NCI-H1105 (cell line): ENCODE data around the gene ZCCHC14.
"Not testable (repeated sequence)": the region's sequence is repeated elsewhere in the genome, so short reads cannot be mapped to it uniquely, and the experiment has no call there.

Experiments
- DNase-seq: peaks from one replicate; lab custom pipeline; 2025; lab: John Stamatoyannopoulos, UW

The ZCCHC14 gene

GRCh38 chr16:87382023-87382785 lies 110.6 kb downstream of the ZCCHC14 start:
- no peak for DNase-seq

- DNase-seq = no peak
These were observed 111.9 kb downstream of the ZCCHC14 start for GRCh38 chr16:87380881-87381280.

DNA sequence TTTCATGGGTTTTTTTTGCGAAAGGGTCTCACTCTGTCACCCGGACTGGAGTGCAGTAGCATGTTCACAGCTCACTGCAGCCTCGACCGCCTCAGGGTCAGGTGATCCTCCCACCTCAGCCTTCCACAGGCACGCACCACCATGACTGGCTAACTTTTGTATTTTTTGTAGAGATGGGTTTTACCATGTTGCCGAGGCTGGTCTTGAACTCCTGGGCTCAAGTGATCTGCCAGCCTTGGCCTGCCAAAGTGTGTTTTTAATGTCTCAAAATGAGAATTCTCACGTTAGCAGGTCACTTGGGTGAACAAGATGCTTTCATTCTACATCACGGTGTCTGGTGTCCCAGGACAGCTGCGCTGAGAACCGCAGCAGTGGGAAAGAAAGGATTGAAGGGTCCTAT lies 112.4 kb downstream of the ZCCHC14 start:
- no peak for DNase-seq

DNA sequence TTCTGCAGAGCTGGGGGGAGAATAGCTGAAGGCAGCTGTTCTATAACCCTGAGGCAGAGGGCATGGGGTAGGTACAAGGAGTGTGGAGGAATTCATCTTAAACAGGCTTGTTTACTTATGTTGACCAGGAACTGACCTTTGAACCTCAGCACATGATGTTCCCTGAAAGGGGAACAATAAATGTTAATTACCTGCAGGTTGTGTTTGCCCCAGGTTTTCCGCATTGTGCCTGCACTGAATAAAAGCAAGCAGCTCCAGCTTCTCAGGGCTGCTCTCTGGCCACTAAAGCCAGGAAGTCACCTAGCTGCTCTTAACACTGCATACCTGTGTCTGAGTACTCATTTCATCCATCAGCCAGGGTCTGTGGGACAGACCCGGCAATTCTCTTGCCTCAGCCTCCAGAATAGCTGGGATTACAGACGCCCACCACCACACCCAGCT lies 113.5 kb downstream of the ZCCHC14 start:
- not testable (repeated sequence) for DNase-seq

DNA sequence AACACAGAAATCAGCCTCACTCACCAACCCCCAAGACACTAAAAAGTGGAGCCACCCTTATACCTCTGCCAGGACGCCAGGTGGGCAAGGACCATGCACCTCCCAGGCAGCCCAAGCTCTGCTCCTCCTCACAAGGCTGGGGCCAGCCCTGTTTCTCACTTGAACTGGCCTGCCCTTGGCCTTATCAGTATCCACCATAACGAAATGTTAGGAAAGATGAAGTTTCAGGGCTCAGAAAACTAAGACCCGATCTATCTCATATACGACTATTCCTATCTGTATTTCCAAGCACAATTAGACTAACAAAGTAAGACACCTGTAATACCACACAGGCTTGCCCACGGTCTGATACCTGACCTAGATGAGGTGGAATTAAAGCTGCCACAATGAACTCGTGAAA lies 116.2 kb downstream of the ZCCHC14 start:
- DNase-seq = no peak

DNA sequence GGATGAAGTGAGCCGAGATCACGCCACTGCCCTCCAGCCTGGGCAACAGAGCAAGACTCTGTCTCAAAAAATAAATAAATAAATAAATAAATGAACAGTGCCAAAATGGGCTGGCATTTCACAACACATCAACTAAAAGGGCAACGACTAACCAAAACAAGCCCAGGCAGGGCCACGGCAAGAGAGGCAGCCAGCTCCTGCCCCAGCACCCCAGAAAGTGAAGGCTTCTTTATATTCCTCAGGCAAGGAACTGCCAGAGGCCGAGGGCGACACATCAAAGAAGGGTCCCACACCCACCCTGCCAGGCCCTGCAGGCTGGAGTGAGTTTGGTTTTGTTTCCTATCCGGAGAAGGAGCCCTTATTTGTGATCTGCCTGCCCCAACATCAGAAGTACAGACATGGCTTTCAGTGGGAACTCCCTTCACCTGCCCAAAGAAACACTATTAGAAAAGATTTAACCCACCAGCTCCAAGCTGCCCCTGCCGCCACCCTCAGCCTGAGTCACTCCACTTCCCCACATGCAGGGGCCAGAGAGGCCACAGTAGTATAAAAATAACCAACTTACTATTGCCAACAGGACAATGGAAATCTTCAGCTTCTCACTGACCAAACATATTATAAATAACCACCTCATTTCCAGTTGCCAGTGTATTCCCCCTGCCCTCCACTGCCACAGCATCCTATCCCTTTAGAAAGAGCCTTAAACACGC lies 117.2 kb downstream of the ZCCHC14 start:
- DNase-seq = no peak

- no peak for DNase-seq
These were observed 118.5 kb downstream of the ZCCHC14 start for GRCh38 chr16:87374313-87374712.

DNA sequence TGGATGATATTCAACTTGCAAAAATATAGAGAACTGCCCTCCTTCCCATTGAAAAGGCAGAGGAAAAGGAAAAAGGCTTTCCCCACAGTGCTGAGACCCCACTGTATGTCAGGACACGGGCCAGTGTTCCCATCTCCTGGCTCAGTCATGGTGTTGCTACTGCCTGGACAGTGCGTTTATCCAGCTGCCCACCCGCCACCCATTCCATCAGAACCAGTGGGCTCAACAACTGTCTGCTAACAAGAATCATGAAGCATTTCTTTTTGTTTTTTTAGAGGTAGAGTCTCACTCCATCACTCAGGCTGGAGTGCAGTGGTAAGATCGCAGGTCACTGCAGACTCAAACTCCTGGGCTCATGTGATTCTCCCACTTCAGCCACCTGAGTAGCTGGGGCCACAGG lies 120.5 kb downstream of the ZCCHC14 start:
- DNase-seq = no peak

DNA sequence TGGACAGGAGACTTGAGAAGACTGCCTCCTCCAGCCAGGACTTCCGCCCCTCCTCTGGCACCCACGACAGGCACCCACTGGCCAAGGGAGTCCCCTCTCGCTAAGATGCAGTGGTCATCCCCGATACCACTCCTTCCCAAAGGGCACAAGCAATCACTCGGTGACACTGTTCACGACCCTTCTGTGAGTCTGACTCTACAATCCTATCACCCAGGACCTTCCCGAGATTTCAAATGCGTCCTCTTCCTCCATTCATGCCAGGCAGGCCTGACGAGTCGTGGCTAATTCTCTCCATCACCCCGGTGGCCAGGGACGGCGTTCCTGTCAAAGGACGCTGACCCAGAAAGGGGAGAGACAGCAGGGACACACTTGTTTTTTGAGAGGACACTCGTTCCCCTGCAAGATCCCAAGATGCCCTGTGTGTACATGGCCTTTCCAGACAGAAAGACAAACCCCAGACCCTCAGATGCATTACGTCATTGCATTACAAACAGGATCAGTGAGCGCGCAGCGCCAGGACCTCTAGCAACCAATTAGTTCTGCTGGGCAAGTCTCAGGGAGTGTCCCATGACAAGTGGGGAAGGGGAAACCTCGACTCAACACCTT lies 121.5 kb downstream of the ZCCHC14 start:
- no peak for DNase-seq

DNA sequence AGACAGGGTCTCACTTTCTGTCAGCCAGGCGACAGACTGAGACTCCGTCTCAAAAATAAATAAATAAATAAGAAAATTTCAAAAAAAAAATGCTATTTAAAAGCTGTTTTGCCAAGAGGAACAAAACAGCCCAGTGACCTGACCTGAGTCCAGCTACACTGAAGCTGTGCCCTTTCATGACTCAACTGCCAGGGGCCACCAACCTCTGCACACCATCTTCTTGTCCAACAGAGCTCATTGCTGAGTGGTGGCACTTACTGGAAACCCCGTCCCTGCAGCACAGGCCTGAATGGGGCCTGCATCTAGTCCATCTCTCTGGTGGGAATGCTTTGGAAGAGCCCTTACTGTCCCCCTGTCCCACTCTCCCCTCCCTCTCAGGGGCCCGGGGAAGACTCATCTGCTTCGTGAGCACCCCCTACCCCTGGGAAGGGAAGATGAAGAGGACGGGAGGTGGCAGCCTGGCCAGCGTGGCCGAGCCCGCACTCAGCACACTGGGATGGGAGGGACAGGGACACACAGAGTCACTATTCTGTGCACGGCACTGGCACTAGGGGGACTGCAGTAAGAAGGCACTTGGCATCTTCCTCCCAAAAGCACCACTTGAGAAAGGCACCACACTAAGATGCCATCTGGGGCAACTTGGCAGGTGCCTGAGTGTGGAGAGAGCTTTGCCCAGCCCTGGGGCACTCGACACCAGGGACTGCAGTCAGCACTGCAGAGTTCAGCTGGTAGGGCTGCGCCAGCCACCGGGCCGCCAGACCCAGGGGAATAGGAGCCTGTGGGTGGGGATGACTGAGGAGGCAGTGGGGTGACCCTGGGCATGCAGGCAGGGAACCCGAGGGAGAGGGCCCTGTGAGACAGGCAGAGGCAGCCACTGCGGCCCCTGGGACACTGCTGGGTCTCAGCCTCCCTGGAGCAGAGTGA lies 122.8 kb downstream of the ZCCHC14 start:
- DNase-seq = no peak

- no peak for DNase-seq
These were observed 123.6 kb downstream of the ZCCHC14 start for GRCh38 chr16:87369117-87369765.

GRCh38 chr16:87368029-87368770 lies 124.6 kb downstream of the ZCCHC14 start:
- DNase-seq = no peak

GRCh38 chr16:87367529-87367928 lies 125.3 kb downstream of the ZCCHC14 start:
- DNase-seq = no peak

- no peak for DNase-seq
These were observed 125.9 kb downstream of the ZCCHC14 start for GRCh38 chr16:87366930-87367329.

DNA sequence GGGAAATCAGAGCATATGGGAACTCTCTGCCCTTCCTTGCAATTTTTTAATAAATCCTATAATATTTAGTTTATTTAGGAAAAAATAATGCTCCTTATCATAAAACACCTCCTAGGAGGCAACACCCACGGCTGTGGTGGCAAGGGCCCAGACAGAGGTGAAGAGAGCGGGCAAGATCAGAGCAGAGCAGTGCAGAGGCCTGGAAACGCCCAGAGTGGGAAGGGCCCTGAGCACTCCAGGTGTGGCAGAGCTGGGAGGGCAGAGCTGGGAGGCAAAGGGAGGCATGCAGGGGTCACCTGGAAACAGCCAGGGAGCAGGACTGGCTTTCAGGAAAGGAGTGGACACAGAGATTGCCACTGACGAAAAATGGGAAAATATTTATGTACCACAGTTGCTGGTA lies 126.5 kb downstream of the ZCCHC14 start:
- no peak for DNase-seq

DNA sequence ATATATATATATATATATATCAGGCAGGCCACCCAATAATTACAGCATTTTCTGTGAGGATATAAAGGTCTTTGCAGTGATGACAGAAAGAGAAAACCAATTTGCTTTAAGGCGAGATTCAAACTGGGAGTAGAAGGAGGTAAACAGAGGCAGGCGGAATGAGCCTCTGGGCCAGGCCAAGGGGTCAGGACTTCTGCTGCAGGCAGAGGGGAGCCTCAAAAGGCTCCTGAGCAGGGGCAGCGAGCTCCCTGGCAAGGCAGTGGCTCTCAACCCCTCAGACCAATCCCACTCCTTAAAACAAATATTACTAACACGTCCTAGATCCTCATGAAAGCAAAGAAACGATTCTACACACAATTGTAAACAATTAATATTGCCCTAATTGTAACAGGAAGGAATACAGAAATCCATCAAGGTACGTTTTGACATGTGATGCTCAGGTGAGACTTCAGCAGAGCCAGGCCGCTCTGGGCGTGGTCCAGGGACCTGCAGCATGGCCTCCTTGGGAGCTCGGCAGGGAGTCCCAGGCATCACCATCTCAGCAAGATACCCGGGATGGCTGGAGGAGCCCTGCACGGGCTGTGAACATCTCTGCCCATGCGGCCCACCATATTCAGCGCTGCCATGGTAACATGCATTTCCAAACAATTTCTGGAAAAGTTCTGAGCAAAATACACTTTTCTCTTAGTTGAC lies 127.7 kb downstream of the ZCCHC14 start:
- no peak for DNase-seq

GRCh38 chr16:87363771-87364455 lies 128.9 kb downstream of the ZCCHC14 start:
- no peak for DNase-seq

DNA sequence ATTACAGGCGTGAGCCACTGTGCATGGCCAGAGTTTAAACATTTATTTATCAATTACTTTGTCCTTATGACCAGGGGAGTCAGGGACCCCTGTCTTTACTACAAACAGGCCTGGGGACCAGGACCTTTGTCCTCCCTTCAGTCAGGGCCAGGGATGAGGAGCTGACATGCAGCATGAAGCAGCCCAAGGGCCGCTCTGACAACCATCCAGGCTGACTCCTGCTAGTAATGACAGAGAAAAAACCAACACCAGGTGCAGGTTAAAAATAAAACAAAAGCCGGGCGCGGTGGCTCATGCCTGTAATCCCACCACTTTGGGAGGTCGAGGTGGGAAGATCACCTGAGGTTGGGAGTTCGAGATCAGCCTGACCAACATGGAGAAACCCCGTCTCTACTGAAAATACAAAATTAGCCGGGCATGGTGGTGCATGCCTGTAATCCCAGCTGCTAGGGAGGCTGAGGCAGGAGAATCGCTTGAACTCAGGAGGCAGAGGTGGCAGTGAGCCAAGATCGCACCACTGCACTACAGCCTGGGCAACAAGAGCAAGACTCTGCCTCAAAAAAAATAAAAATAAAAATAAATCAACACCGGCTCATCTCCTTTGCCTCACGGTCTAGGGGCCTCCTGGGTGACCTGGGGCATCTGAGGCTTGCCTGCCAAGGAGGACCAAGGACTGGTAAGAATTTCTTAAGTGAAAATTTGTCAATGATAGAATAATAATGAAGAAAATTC lies 129.8 kb downstream of the ZCCHC14 start:
- not testable (repeated sequence) for DNase-seq
